Measurements from ENCODE around the gene WNK3.
"Not testable (repeated sequence)": the region's sequence is repeated elsewhere in the genome, so short reads cannot be mapped to it uniquely, and the experiment has no call there.

Gene WNK3

GRCh38 chrX:54357414-54358377, at the start of gene WNK3:
TSS of gene WNK3 (minus strand) at chrX:54358046.
- peak; percentile 87 to 97 for DNase-seq (ENCODE audit: low spot score in 2 of 2)
- no peaks in the 10 kb centered on the region for H3K36me3 ChIP-seq (replicated peaks)
- peaks cover 24% of the 10 kb centered on the region for H3K27me3 ChIP-seq (ENCODE audit: low read depth)
- H3K4me3 ChIP-seq: peak within 1 kb of the TSS; percentile 81
- H3K4me1 ChIP-seq: peaks cover 21% of the 10 kb centered on the region
- no peaks in the 10 kb centered on the region for H3K9me3 ChIP-seq
- in situ Hi-C loops (cut with MboI; ENCODE audit: low sequenced_read_pairs): loop anchor here (25.0 kb wide), 1 partner anchor 455 kb away; the partner anchor contains the start of gene MAGED2

- H3K36me3 ChIP-seq (replicated peaks): no peaks in the 10 kb centered on the region
- DNase-seq (ENCODE audit: low spot score in 2 of 2): no peak
- in situ Hi-C loops (cut with MboI; ENCODE audit: low sequenced_read_pairs): no loop called here
- H3K27me3 ChIP-seq (ENCODE audit: low read depth): no peaks in the 10 kb centered on the region; the same call in 1 of the 2 replicates
- no peak overlapping the region for H3K4me3 ChIP-seq
- H3K4me1 ChIP-seq: 0 out of 2 replicates have a peak, but pooled peaks cover 2% of the 10 kb centered on the region
- H3K9me3 ChIP-seq: no peaks in the 10 kb centered on the region
Measured at GRCh38 chrX:54407266-54407665, 49.4 kb upstream of the WNK3 start.

- in situ Hi-C loops (cut with MboI; ENCODE audit: low sequenced_read_pairs): loop anchor here (25.0 kb wide), 1 partner anchor 90 kb away; the partner anchor contains the start of gene FGD1
- H3K4me3 ChIP-seq: no peak overlapping the region
- no peaks in the 10 kb centered on the region for H3K9me3 ChIP-seq
- no peaks in the 10 kb centered on the region for H3K36me3 ChIP-seq (replicated peaks)
- no peak for DNase-seq (ENCODE audit: low spot score in 2 of 2)
- H3K27me3 ChIP-seq (ENCODE audit: low read depth): no peaks in the 10 kb centered on the region
- H3K4me1 ChIP-seq: no peaks in the 10 kb centered on the region
Measured at GRCh38 chrX:54397113-54397512, 39.3 kb upstream of the WNK3 start.

- Histone ChIP-seq H3K27me3 (ENCODE audit: low read depth) (no peaks in the 10 kb centered on the region), H3K9me3 (no peaks in the 10 kb centered on the region), H3K36me3 (replicated peaks) (no peaks in the 10 kb centered on the region), H3K4me3 (no peak overlapping the region), H3K4me1 (peaks cover 6% of the 10 kb centered on the region; the same call in 1 of the 2 replicates)
- DNase-seq (ENCODE audit: low spot score in 2 of 2): no peak
- in situ Hi-C loops (cut with MboI; ENCODE audit: low sequenced_read_pairs): loop anchor here (25.0 kb wide), 1 partner anchor 101 kb away; the partner anchor contains the start of gene FGD1
Measured at GRCh38 chrX:54386314-54386713, 28.5 kb upstream of the WNK3 start.

GRCh38 chrX:54384661-54385060, 26.8 kb upstream of the WNK3 start:
- not testable (repeated sequence) for H3K4me1 ChIP-seq; H3K36me3 ChIP-seq (replicated peaks)
- in situ Hi-C loops (cut with MboI; ENCODE audit: low sequenced_read_pairs): loop anchor here (25.0 kb wide), 1 partner anchor 103 kb away; the partner anchor contains the start of gene FGD1

GRCh38 chrX:54359408-54359807, 1.6 kb upstream of the WNK3 start:
- Histone ChIP-seq H3K4me3 (no peak overlapping the region), H3K36me3 (replicated peaks) (no peaks in the 10 kb centered on the region), H3K27me3 (ENCODE audit: low read depth) (peaks cover 30% of the 10 kb centered on the region), H3K9me3 (no peaks in the 10 kb centered on the region), H3K4me1 (peaks cover 21% of the 10 kb centered on the region)
- in situ Hi-C loops (cut with MboI; ENCODE audit: low sequenced_read_pairs): loop anchor here (25.0 kb wide), 1 partner anchor 453 kb away; the partner anchor contains the start of gene MAGED2
- DNase-seq (ENCODE audit: low spot score in 2 of 2): no peak

More at GRCh38 chrX:54384661-54385060, 26.8 kb upstream of the WNK3 start:
- H3K27me3 ChIP-seq (ENCODE audit: low read depth); DNase-seq (ENCODE audit: low spot score in 2 of 2); H3K9me3 ChIP-seq; H3K4me3 ChIP-seq: not testable (repeated sequence)

GRCh38 chrX:54358424-54359211, 772 bp upstream of the WNK3 start:
- Histone ChIP-seq H3K27me3 (ENCODE audit: low read depth) (peaks cover 30% of the 10 kb centered on the region), H3K9me3 (no peaks in the 10 kb centered on the region), H3K4me1 (peaks cover 21% of the 10 kb centered on the region), H3K36me3 (replicated peaks) (no peaks in the 10 kb centered on the region), H3K4me3 (peak overlapping the region; percentile 81)
- peak; percentile 70 to 88 for DNase-seq (ENCODE audit: low spot score in 2 of 2)
- in situ Hi-C loops (cut with MboI; ENCODE audit: low sequenced_read_pairs): loop anchor here (25.0 kb wide), 1 partner anchor 454 kb away; the partner anchor contains the start of gene MAGED2

GRCh38 chrX:54352677-54353076, 5.2 kb downstream of the WNK3 start:
- Histone ChIP-seq H3K9me3 (no peaks in the 10 kb centered on the region), H3K4me3 (no peak overlapping the region), H3K4me1 (peaks cover 8% of the 10 kb centered on the region), H3K27me3 (ENCODE audit: low read depth) (no peaks in the 10 kb centered on the region), H3K36me3 (replicated peaks) (no peaks in the 10 kb centered on the region)
- DNase-seq (ENCODE audit: low spot score in 2 of 2): no peak
- in situ Hi-C loops (cut with MboI; ENCODE audit: low sequenced_read_pairs): loop anchor here (25.0 kb wide), 1 partner anchor 460 kb away; the partner anchor contains the start of gene MAGED2

- DNase-seq (ENCODE audit: low spot score in 2 of 2); H3K9me3 ChIP-seq; H3K27me3 ChIP-seq (ENCODE audit: low read depth); in situ Hi-C loops (cut with MboI; ENCODE audit: low sequenced_read_pairs); H3K36me3 ChIP-seq (replicated peaks); H3K4me1 ChIP-seq; H3K4me3 ChIP-seq: not testable (repeated sequence)
Measured at GRCh38 chrX:54337383-54337782, 20.5 kb downstream of the WNK3 start.

GRCh38 chrX:54325077-54325476, 32.8 kb downstream of the WNK3 start:
- in situ Hi-C loops (cut with MboI; ENCODE audit: low sequenced_read_pairs): no loop called here
- Histone ChIP-seq H3K4me3 (no peak overlapping the region), H3K4me1 (no peaks in the 10 kb centered on the region), H3K36me3 (replicated peaks) (no peaks in the 10 kb centered on the region), H3K27me3 (ENCODE audit: low read depth) (no peaks in the 10 kb centered on the region), H3K9me3 (no peaks in the 10 kb centered on the region)
- DNase-seq (ENCODE audit: low spot score in 2 of 2): no peak

GRCh38 chrX:54320067-54320466, 37.8 kb downstream of the WNK3 start:
- Histone ChIP-seq H3K4me1 (no peaks in the 10 kb centered on the region), H3K27me3 (ENCODE audit: low read depth) (no peaks in the 10 kb centered on the region), H3K36me3 (replicated peaks) (no peaks in the 10 kb centered on the region), H3K9me3 (no peaks in the 10 kb centered on the region), H3K4me3 (no peak overlapping the region)
- DNase-seq (ENCODE audit: low spot score in 2 of 2): no peak
- in situ Hi-C loops (cut with MboI; ENCODE audit: low sequenced_read_pairs): no loop called here

GRCh38 chrX:54306379-54306778, 51.5 kb downstream of the WNK3 start:
- in situ Hi-C loops (cut with MboI; ENCODE audit: low sequenced_read_pairs): no loop called here
- no peak overlapping the region for H3K4me3 ChIP-seq

GRCh38 chrX:54301516-54301915, 56.3 kb downstream of the WNK3 start:
- in situ Hi-C loops (cut with MboI; ENCODE audit: low sequenced_read_pairs): no loop called here
- Histone ChIP-seq H3K27me3 (ENCODE audit: low read depth) (no peaks in the 10 kb centered on the region), H3K4me1 (no peaks in the 10 kb centered on the region), H3K9me3 (no peaks in the 10 kb centered on the region), H3K36me3 (replicated peaks) (no peaks in the 10 kb centered on the region), H3K4me3 (no peak overlapping the region)
- no peak for DNase-seq (ENCODE audit: low spot score in 2 of 2)

More at GRCh38 chrX:54306379-54306778, 51.5 kb downstream of the WNK3 start:
- H3K27me3 ChIP-seq (ENCODE audit: low read depth): no peaks in the 10 kb centered on the region
- no peaks in the 10 kb centered on the region for H3K9me3 ChIP-seq
- no peak for DNase-seq (ENCODE audit: low spot score in 2 of 2)
- H3K36me3 ChIP-seq (replicated peaks): no peaks in the 10 kb centered on the region
- H3K4me1 ChIP-seq: no peaks in the 10 kb centered on the region

Measured in HAP-1 (cell line).